Measurements from ENCODE around the gene SLC36A1.

DNA sequence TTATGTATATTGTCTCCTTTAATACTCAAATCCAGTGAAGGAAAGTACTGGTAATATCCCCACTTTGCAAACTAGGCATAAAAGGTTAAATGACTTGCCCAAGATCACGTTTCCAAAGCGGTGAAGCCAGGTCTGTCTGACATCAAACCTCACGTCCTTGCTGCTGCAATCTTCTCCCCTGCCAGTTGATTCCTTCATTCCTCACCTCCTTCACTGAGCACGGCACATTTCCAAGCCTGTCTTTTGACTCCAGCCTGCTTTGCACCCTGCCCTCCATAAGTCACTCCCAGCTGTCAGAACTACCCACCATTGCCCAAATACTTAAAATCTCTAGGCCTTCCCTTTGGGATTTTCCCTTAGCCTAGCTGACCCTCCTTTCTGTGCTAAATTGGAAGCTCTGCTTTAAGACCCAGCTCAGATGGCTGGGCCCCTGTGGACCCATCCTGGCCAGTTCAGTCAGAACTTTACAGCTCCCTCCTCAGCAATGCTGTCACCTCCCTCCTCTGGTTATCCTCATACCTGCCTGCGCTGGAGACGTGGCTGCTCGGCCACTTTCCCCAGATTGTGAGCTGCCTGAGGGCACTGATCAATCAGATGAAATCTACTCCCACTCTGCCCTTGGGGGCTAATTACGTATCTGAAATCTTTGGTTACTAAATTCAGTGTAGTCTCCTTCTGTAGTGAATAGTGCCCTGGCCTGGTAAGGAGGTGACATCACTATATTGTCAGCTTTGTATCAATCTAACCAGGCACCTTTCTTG is 51.2 kb downstream of the SLC36A1 start:
- TF ChIP-seq, protein P1, sequence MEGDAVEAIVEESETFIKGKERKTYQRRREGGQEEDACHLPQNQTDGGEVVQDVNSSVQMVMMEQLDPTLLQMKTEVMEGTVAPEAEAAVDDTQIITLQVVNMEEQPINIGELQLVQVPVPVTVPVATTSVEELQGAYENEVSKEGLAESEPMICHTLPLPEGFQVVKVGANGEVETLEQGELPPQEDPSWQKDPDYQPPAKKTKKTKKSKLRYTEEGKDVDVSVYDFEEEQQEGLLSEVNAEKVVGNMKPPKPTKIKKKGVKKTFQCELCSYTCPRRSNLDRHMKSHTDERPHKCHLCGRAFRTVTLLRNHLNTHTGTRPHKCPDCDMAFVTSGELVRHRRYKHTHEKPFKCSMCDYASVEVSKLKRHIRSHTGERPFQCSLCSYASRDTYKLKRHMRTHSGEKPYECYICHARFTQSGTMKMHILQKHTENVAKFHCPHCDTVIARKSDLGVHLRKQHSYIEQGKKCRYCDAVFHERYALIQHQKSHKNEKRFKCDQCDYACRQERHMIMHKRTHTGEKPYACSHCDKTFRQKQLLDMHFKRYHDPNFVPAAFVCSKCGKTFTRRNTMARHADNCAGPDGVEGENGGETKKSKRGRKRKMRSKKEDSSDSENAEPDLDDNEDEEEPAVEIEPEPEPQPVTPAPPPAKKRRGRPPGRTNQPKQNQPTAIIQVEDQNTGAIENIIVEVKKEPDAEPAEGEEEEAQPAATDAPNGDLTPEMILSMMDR (IDR thresholded peaks at IDR 0.05; ENCODE audit: low read depth, low read length, poor library complexity, severe bottlenecking) = no peak
- no peak for TF ChIP-seq EZH2phosphoT487 (IDR thresholded peaks at IDR 0.05; ENCODE audit: borderline replicate concordance, low read length)
